Measurements from ENCODE around the gene PDGFC. TPM values are rescaled to one million over a fixed set of nuclear protein-coding genes. Genes with fewer than 3 reads are reported as not detected.
A peak's percentile ranks its signal among the peaks of the same experiment; 100 is the strongest.

PDGFC gene
- total RNA-seq, 1 donor = 145 TPM

DNA sequence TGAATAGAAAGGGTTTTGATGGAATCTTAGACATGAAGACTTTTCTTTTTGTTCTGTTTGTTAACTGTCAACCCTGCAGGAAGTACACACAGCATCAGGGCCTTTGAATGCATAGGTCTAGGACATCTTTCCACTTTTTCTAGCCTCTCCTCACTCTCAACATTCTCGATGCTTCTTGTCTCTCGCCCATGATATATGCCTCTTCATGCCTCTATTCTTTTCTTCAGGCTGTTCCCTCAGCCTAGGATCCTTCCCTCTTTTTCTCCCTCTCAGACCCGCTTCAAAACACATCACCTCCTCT, 9.6 kb downstream of the PDGFC start:
- H3K4me3 ChIP-seq (ENCODE audit: insufficient read depth, low read length) = no peak overlapping the region
- peak overlapping the region; percentile 6 for H3K4me2 ChIP-seq (ENCODE audit: insufficient read depth, low read length)
- peaks cover 12% of the 10 kb centered on the region for H3K36me3 ChIP-seq (ENCODE audit: insufficient read depth, low read length)
- H3K4me1 ChIP-seq (ENCODE audit: insufficient read depth, low read length) = peaks cover 55% of the 10 kb centered on the region
- no peaks in the 10 kb centered on the region for H3K27me3 ChIP-seq (ENCODE audit: insufficient read depth, low read length)
- H2AFZ ChIP-seq (ENCODE audit: low read length) = no peak overlapping the region
- H3K79me2 ChIP-seq (ENCODE audit: insufficient read depth, low read length) = peaks cover 98% of the 10 kb centered on the region
- DNase-seq (ENCODE audit: insufficient read length, low spot score, missing footprints) = no peak
- TF ChIP-seq, protein P1, sequence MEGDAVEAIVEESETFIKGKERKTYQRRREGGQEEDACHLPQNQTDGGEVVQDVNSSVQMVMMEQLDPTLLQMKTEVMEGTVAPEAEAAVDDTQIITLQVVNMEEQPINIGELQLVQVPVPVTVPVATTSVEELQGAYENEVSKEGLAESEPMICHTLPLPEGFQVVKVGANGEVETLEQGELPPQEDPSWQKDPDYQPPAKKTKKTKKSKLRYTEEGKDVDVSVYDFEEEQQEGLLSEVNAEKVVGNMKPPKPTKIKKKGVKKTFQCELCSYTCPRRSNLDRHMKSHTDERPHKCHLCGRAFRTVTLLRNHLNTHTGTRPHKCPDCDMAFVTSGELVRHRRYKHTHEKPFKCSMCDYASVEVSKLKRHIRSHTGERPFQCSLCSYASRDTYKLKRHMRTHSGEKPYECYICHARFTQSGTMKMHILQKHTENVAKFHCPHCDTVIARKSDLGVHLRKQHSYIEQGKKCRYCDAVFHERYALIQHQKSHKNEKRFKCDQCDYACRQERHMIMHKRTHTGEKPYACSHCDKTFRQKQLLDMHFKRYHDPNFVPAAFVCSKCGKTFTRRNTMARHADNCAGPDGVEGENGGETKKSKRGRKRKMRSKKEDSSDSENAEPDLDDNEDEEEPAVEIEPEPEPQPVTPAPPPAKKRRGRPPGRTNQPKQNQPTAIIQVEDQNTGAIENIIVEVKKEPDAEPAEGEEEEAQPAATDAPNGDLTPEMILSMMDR (IDR thresholded peaks at IDR 0.05; ENCODE audit: extremely low read depth, low read depth, low read length) = no peak
- peak overlapping the region; percentile 19 for H3K27ac ChIP-seq (ENCODE audit: low read depth, low read length)
- no peaks in the 10 kb centered on the region for H3K9me3 ChIP-seq (ENCODE audit: low read depth, low read length)
- peaks cover 19% of the 10 kb centered on the region for H4K20me1 ChIP-seq (ENCODE audit: insufficient read depth, low read length)

DNA sequence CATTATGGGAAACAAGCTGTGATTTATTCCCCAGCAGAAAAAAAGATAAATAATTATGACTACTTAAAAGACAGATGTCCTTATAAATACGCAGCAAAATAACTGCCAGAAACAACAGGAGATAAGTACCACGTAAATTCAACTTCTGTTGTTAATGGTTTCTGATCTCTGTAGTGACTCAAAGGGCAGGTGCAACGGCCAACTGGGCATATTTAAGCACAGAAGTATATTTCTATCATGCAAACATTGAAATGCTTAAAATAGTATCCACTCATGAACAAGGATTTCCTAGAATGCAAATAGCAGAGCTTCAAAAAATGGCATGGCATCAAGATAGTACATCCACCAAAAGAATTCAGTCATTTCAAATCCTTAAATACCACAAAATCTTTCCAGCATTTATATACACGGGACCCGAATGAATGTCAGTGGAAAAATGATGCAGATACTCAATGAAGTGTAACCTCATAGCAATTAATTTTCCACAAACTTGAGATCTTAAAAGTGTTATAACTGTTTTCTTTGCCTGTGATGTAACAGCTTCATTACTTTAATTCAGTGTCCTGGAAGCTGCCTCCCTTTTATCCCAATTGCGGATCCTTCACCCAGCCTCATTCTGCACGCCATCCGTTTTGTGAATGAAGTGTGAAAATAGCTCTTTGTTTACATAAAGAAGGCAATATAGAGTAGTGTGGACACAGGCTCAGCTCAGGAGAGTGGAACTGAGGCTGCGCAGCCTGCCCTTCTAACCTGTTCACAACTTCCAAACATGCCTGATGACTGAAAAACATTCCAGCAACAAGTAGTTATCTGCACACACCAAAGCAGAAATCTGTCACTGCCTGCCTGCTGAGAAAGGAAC, 10.2 kb downstream of the PDGFC start:
- H3K4me3 ChIP-seq (ENCODE audit: insufficient read depth, low read length) = no peak overlapping the region
- H3K79me2 ChIP-seq (ENCODE audit: insufficient read depth, low read length) = peaks cover 98% of the 10 kb centered on the region
- H3K27me3 ChIP-seq (ENCODE audit: insufficient read depth, low read length) = no peaks in the 10 kb centered on the region
- H2AFZ ChIP-seq (ENCODE audit: low read length) = no peak overlapping the region
- TF ChIP-seq, protein P1 (IDR thresholded peaks at IDR 0.05; ENCODE audit: extremely low read depth, low read depth, low read length) = no peak
- peak overlapping the region; percentile 19 for H3K27ac ChIP-seq (ENCODE audit: low read depth, low read length)
- no peak for DNase-seq (ENCODE audit: insufficient read length, low spot score, missing footprints)
- peaks cover 12% of the 10 kb centered on the region for H3K36me3 ChIP-seq (ENCODE audit: insufficient read depth, low read length)
- H3K9me3 ChIP-seq (ENCODE audit: low read depth, low read length) = no peaks in the 10 kb centered on the region
- peak overlapping the region; percentile 6 for H3K4me2 ChIP-seq (ENCODE audit: insufficient read depth, low read length)
- H3K4me1 ChIP-seq (ENCODE audit: insufficient read depth, low read length) = peaks cover 51% of the 10 kb centered on the region
- H4K20me1 ChIP-seq (ENCODE audit: insufficient read depth, low read length) = peaks cover 19% of the 10 kb centered on the region

DNA sequence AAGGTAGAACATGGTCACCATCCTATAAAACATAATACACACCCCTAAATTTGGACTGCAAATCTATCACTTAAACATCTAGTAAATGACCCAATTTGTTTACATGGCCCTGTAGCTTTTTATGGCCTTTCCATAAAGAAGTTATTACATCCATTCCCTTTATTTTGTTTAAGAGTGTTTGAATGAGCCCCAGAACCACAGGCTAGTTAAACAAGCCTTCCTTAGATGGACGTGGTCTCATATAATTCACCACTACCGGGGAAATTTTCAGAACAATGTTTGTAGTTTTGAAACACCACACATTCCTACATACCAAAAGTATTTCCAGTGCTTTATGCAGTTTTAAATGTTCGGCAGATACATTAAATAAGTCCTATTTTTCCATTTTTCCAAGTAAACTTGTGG, 12.3 kb downstream of the PDGFC start:
- TF ChIP-seq, protein P1 (IDR thresholded peaks at IDR 0.05; ENCODE audit: extremely low read depth, low read depth, low read length) = no peak
- H3K27ac ChIP-seq (ENCODE audit: low read depth, low read length) = peak overlapping the region; percentile 55
- peak overlapping the region; percentile 81 for H3K4me2 ChIP-seq (ENCODE audit: insufficient read depth, low read length)
- DNase-seq (ENCODE audit: insufficient read length, low spot score, missing footprints) = no peak
- H4K20me1 ChIP-seq (ENCODE audit: insufficient read depth, low read length) = peaks cover 19% of the 10 kb centered on the region
- no peaks in the 10 kb centered on the region for H3K27me3 ChIP-seq (ENCODE audit: insufficient read depth, low read length)
- no peak overlapping the region for H2AFZ ChIP-seq (ENCODE audit: low read length)
- H3K36me3 ChIP-seq (ENCODE audit: insufficient read depth, low read length) = peaks cover 9% of the 10 kb centered on the region
- peak overlapping the region; percentile 46 for H3K4me3 ChIP-seq (ENCODE audit: insufficient read depth, low read length)
- peaks cover 55% of the 10 kb centered on the region for H3K4me1 ChIP-seq (ENCODE audit: insufficient read depth, low read length)
- no peaks in the 10 kb centered on the region for H3K9me3 ChIP-seq (ENCODE audit: low read depth, low read length)
- H3K79me2 ChIP-seq (ENCODE audit: insufficient read depth, low read length) = peaks cover 98% of the 10 kb centered on the region

DNA sequence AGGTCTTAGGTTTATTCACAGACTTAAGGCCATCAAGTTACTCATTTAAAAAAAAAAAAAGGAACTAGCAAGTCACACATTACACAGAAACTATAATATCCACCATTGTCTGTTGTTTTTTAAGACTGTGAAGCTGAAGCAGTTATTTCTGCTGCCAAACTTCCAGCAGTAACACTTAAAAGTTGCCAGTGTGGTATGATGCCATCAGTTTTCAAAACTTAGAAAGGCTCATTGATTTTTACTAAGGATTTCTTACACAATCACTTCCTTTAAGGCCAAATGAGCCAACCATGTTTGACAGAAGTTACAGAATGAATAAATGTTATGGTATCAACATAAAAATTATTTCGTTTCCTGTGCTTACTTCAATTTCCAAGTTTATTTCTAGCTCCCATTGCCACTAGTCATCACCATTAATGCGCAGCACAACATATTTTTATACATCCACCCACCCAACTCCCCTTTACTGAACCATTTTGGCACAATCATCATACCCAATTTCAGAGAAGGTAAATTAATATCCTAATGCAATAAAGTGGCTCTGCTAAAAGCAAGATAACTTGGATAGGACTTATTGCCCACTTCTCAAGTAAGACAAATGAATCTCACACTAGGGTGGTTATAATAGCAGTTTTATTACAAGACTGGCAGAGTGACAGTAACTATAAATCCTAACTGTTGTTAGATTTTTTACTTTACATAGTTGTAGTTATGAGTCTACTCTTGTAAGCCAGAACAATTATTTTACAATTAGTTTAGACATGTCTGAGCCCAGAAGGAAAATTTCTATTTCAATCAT, 13.1 kb downstream of the PDGFC start:
- H4K20me1 ChIP-seq (ENCODE audit: insufficient read depth, low read length) = peaks cover 19% of the 10 kb centered on the region
- DNase-seq (ENCODE audit: insufficient read length, low spot score, missing footprints) = no peak
- peak overlapping the region; percentile 81 for H3K4me2 ChIP-seq (ENCODE audit: insufficient read depth, low read length)
- no peak overlapping the region for H3K4me3 ChIP-seq (ENCODE audit: insufficient read depth, low read length)
- H3K27ac ChIP-seq (ENCODE audit: low read depth, low read length) = peak overlapping the region; percentile 55
- H2AFZ ChIP-seq (ENCODE audit: low read length) = no peak overlapping the region
- no peaks in the 10 kb centered on the region for H3K27me3 ChIP-seq (ENCODE audit: insufficient read depth, low read length)
- peaks cover 99% of the 10 kb centered on the region for H3K79me2 ChIP-seq (ENCODE audit: insufficient read depth, low read length)
- H3K4me1 ChIP-seq (ENCODE audit: insufficient read depth, low read length) = peaks cover 57% of the 10 kb centered on the region
- H3K9me3 ChIP-seq (ENCODE audit: low read depth, low read length) = no peaks in the 10 kb centered on the region
- TF ChIP-seq, protein P1 (IDR thresholded peaks at IDR 0.05; ENCODE audit: extremely low read depth, low read depth, low read length) = no peak
- H3K36me3 ChIP-seq (ENCODE audit: insufficient read depth, low read length) = peaks cover 9% of the 10 kb centered on the region
